Measurements from ENCODE around the gene AK1.

DNA sequence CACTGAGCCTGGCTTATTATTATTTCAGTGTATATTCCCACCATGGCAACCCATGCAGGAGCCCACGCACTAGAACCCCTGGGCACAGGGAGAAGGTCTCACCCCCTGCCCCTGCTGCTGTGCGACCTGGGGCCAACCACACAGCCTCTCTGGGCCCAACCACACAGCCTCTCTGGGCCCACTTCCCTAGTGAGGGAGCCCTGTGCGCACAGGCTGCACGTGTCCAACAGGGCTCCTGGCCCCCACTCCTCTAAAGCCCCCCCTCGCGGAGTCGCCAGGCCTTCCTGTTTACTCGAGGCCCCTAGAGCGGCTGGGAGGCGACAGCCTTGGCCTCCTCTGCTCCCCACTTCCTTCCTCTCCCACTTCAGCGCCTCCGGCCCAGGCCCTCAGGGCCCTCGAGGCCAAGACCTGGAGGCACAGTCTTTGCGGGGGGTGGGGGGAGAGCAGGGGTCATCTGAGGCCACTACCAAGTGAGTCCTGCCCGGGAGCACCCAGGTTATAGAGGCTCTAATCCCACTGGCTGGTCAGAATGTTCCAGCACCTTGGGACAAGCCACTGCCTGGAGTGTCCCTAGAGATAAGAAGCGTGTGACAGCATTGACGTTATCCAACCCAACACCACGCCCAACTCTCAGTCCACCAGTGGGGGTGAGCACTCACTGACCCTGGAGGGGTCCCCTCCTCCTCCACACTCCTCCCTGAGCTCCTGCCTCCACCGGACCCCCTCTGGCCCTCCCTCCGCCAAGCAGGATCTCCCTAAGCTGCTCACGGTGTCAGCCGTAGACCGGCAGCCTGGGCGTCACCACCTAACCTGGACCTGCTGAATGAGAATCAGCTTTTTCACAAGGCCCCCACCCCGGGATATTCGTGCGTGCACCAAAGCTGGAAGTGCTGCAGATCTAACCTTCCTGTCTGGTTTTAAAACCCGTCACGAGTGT, 15.1 kb downstream of the AK1 start:
- TF ChIP-seq, protein P1, sequence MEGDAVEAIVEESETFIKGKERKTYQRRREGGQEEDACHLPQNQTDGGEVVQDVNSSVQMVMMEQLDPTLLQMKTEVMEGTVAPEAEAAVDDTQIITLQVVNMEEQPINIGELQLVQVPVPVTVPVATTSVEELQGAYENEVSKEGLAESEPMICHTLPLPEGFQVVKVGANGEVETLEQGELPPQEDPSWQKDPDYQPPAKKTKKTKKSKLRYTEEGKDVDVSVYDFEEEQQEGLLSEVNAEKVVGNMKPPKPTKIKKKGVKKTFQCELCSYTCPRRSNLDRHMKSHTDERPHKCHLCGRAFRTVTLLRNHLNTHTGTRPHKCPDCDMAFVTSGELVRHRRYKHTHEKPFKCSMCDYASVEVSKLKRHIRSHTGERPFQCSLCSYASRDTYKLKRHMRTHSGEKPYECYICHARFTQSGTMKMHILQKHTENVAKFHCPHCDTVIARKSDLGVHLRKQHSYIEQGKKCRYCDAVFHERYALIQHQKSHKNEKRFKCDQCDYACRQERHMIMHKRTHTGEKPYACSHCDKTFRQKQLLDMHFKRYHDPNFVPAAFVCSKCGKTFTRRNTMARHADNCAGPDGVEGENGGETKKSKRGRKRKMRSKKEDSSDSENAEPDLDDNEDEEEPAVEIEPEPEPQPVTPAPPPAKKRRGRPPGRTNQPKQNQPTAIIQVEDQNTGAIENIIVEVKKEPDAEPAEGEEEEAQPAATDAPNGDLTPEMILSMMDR (IDR thresholded peaks at IDR 0.05), result no peak
- TF ChIP-seq POLR2AphosphoS5 (IDR thresholded peaks at IDR 0.05; ENCODE audit: low read depth, low read length), result no peak
- TF ChIP-seq, protein P2, sequence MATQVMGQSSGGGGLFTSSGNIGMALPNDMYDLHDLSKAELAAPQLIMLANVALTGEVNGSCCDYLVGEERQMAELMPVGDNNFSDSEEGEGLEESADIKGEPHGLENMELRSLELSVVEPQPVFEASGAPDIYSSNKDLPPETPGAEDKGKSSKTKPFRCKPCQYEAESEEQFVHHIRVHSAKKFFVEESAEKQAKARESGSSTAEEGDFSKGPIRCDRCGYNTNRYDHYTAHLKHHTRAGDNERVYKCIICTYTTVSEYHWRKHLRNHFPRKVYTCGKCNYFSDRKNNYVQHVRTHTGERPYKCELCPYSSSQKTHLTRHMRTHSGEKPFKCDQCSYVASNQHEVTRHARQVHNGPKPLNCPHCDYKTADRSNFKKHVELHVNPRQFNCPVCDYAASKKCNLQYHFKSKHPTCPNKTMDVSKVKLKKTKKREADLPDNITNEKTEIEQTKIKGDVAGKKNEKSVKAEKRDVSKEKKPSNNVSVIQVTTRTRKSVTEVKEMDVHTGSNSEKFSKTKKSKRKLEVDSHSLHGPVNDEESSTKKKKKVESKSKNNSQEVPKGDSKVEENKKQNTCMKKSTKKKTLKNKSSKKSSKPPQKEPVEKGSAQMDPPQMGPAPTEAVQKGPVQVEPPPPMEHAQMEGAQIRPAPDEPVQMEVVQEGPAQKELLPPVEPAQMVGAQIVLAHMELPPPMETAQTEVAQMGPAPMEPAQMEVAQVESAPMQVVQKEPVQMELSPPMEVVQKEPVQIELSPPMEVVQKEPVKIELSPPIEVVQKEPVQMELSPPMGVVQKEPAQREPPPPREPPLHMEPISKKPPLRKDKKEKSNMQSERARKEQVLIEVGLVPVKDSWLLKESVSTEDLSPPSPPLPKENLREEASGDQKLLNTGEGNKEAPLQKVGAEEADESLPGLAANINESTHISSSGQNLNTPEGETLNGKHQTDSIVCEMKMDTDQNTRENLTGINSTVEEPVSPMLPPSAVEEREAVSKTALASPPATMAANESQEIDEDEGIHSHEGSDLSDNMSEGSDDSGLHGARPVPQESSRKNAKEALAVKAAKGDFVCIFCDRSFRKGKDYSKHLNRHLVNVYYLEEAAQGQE (IDR thresholded peaks at IDR 0.05; ENCODE audit: insufficient read depth in 1 of 2, low read depth in 2 of 2, low read length in 1 of 2), result no peak
- no peak for TF ChIP-seq TCF7L2 (IDR thresholded peaks at IDR 0.05; ENCODE audit: low read depth, low read length)

Measured in Panc1 (cell line).